ENCODE measurements around the gene THSD4.

Gene THSD4

GRCh38 chr15:71469413-71469812, 354.1 kb downstream of the THSD4 start:
- no peak for DNase-seq

- DNase-seq, result no peak
Measured at GRCh38 chr15:71471347-71471746, 356.1 kb downstream of the THSD4 start.

GRCh38 chr15:71472566-71472965, 357.3 kb downstream of the THSD4 start:
- DNase-seq, result no peak

GRCh38 chr15:71473751-71474150, 358.5 kb downstream of the THSD4 start:
- no peak for DNase-seq

- no peak for DNase-seq
Measured at GRCh38 chr15:71476823-71477222, 361.6 kb downstream of the THSD4 start.

- DNase-seq, result no peak
Measured at GRCh38 chr15:71480556-71480955, 365.3 kb downstream of the THSD4 start.

- no peak for DNase-seq
Measured at GRCh38 chr15:71484080-71484479, 368.8 kb downstream of the THSD4 start.

- no peak for DNase-seq
Measured at GRCh38 chr15:71485094-71485693, 369.9 kb downstream of the THSD4 start.

GRCh38 chr15:71489570-71489969, 374.3 kb downstream of the THSD4 start:
- no peak for DNase-seq

- DNase-seq, result no peak
Measured at GRCh38 chr15:71493526-71493925, 378.3 kb downstream of the THSD4 start.

- DNase-seq, result no peak
Measured at GRCh38 chr15:71494563-71495397, 379.5 kb downstream of the THSD4 start.

GRCh38 chr15:71495398-71495780, 380.1 kb downstream of the THSD4 start:
- DNase-seq, result no peak

- no peak for DNase-seq
Measured at GRCh38 chr15:71496336-71496955, 381.2 kb downstream of the THSD4 start.

GRCh38 chr15:71501344-71502076, 386.2 kb downstream of the THSD4 start:
- no peak for DNase-seq

GRCh38 chr15:71502077-71502432, 386.8 kb downstream of the THSD4 start:
- DNase-seq, result no peak

GRCh38 chr15:71505962-71506361, 390.7 kb downstream of the THSD4 start:
- no peak for DNase-seq

GRCh38 chr15:71506946-71507345, 391.7 kb downstream of the THSD4 start:
- no peak for DNase-seq

GRCh38 chr15:71508081-71508682, 392.9 kb downstream of the THSD4 start:
- DNase-seq, result no peak

GRCh38 chr15:71509139-71509538, 393.9 kb downstream of the THSD4 start:
- no peak for DNase-seq

- DNase-seq, result no peak
Measured at GRCh38 chr15:71510763-71511162, 395.5 kb downstream of the THSD4 start.

GRCh38 chr15:71511796-71512681, 396.8 kb downstream of the THSD4 start:
- DNase-seq, result no peak

- no peak for DNase-seq
Measured at GRCh38 chr15:71512682-71513006, 397.4 kb downstream of the THSD4 start.
